PC-9 (cell line): ENCODE data around the gene PPP1R9B.

Experiments used
- EZH2 ChIP-seq: fragments of 200-600 bp; sonication (generic); IDR thresholded peaks from 2 replicates; pipeline ENCODE4 v1.8.0; 2017; ENCODE audit warnings: antibody characterized with exemption, low read depth
- TF ChIP-seq, protein P1 (sequence below): fragments of 200-600 bp; sonication (generic); conservative IDR thresholded peaks from 2 replicates; pipeline ENCODE4 v1.6.1; 2017; ENCODE audit warnings: mixed run types, antibody characterized with exemption, mild to moderate bottlenecking, moderate library complexity

DNA sequence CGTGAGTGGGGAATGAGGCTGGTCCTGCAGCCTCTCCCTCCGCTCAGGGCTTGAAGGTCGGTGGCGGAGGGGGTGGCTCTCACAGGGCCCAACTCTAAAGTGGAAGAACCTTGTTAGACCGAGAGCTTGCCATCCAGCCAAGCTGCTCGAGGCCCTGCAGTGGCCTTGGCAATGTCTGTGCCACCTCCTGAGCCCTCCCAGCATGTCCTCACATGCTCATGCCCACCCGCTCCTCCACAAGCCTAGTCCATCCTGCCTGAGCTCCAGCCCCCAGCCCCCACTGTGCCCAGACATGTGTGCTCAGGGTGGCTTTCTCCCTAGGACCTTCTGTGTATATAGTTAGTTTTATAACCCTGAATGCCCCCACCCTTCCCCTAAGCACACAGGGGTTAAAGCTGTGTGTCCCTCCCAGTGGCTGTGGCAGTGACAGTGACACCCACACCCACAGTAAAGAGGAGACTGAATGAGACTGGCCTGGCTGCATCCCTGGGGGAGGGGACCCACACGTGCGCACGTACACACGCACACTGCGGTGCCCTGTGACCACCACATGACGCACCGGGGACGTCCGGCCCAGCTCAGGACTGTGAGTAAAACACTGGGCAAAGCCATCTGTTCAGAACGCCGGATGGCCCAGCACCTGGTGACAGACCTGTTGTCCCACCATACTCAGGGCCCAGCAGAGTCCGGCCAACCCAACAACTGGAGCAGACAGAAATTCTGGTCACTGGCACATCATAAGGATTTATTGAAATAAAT, 39.7 kb downstream of the PPP1R9B start:
- TF ChIP-seq, protein P1, sequence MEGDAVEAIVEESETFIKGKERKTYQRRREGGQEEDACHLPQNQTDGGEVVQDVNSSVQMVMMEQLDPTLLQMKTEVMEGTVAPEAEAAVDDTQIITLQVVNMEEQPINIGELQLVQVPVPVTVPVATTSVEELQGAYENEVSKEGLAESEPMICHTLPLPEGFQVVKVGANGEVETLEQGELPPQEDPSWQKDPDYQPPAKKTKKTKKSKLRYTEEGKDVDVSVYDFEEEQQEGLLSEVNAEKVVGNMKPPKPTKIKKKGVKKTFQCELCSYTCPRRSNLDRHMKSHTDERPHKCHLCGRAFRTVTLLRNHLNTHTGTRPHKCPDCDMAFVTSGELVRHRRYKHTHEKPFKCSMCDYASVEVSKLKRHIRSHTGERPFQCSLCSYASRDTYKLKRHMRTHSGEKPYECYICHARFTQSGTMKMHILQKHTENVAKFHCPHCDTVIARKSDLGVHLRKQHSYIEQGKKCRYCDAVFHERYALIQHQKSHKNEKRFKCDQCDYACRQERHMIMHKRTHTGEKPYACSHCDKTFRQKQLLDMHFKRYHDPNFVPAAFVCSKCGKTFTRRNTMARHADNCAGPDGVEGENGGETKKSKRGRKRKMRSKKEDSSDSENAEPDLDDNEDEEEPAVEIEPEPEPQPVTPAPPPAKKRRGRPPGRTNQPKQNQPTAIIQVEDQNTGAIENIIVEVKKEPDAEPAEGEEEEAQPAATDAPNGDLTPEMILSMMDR, result no peak
- no peak for TF ChIP-seq EZH2
